Measurements from ENCODE around the gene KLF1. TPM values are rescaled to one million over a fixed set of nuclear protein-coding genes. Genes with fewer than 3 reads are reported as not detected.

Gene KLF1
- total RNA-seq, 1 donor from 2014 or later = 0.13 TPM

GRCh38 chr19:12838886-12839756, 47.9 kb downstream of the KLF1 start:
- no peak for DNase-seq (ENCODE audit: low read depth in 2 of 2)

- peak in 1 of 2 donors; percentile 32 for DNase-seq (ENCODE audit: low read depth in 2 of 2)
Measured at GRCh38 chr19:12838182-12838885, 48.7 kb downstream of the KLF1 start, which contains the start of gene MAST1. Gene MAST1, plus strand, starts transcription at chr19:12838515. Its CDS starts 58 bp downstream, at chr19:12838573.

- no peak for DNase-seq (ENCODE audit: low read depth in 2 of 2)
Measured at GRCh38 chr19:12837225-12837624, 49.8 kb downstream of the KLF1 start.

GRCh38 chr19:12836529-12836863, 50.5 kb downstream of the KLF1 start:
- DNase-seq (ENCODE audit: low read depth in 2 of 2) = no peak

GRCh38 chr19:12834976-12835757, 51.8 kb downstream of the KLF1 start:
- no peak for DNase-seq (ENCODE audit: low read depth in 2 of 2)

- DNase-seq (ENCODE audit: low read depth in 2 of 2) = no peak
Measured at GRCh38 chr19:12834566-12834943, 52.4 kb downstream of the KLF1 start, which contains the start of gene RTBDN. Gene RTBDN, minus strand, starts transcription at chr19:12834579. Its CDS starts 4,600 bp downstream, at chr19:12829979.

Other genes with a start within 250 kb of the KLF1 start
- 35.4 and 68.9 TPM in 2 replicates for gene MAN2B1, start 220.5 kb downstream of the KLF1 start, total RNA-seq
- 5.8 and 6.7 TPM in 2 replicates for gene WDR83, start 220.4 kb downstream of the KLF1 start, total RNA-seq
- 46.1 and 53.2 TPM in 2 replicates for gene DHPS, start 205.3 kb downstream of the KLF1 start, total RNA-seq
- gene GNG14, start 199.2 kb downstream of the KLF1 start, total RNA-seq = not detected in 2 replicates
- gene FBXW9, start 190.6 kb downstream of the KLF1 start, total RNA-seq = 6.2 and 9.0 TPM in 2 replicates
- 14.2 and 34.3 TPM in 2 replicates for gene TNPO2, start 163.3 kb downstream of the KLF1 start, total RNA-seq
- gene TRIR, start 152.5 kb downstream of the KLF1 start, total RNA-seq = 120 and 166 TPM in 2 replicates
- gene GET3, start 149.7 kb downstream of the KLF1 start, total RNA-seq = 82.2 and 92.3 TPM in 2 replicates
- not detected in 2 replicates for gene BEST2, start 135.4 kb downstream of the KLF1 start, total RNA-seq
- gene HOOK2, start 111.6 kb downstream of the KLF1 start, total RNA-seq = 6.2 and 12.0 TPM in 2 replicates
- gene JUNB, start 95.7 kb downstream of the KLF1 start, total RNA-seq = 71.4 and 164 TPM in 2 replicates
- 199 and 256 TPM in 2 replicates for gene PRDX2, start 85.4 kb downstream of the KLF1 start, total RNA-seq
- gene THSD8, start 85.1 kb downstream of the KLF1 start, total RNA-seq = not detected in 2 replicates
- 15.0 and 16.6 TPM in 2 replicates for gene RNASEH2A, start 80.6 kb downstream of the KLF1 start, total RNA-seq
- not detected in 2 replicates for gene RTBDN, start 52.6 kb downstream of the KLF1 start, total RNA-seq
- gene MAST1, start 48.7 kb downstream of the KLF1 start, total RNA-seq = 0.26 and 1.1 TPM in 2 replicates
- 19.1 and 33.5 TPM in 2 replicates for gene DNASE2, start 5.8 kb downstream of the KLF1 start, total RNA-seq
- gene GCDH, start 4.0 kb upstream of the KLF1 start, total RNA-seq = 18.9 and 20.4 TPM in 2 replicates
- gene SYCE2, start 32.1 kb upstream of the KLF1 start, total RNA-seq = 0.25 and 0.26 TPM in 2 replicates
- gene FARSA, start 46.5 kb upstream of the KLF1 start, total RNA-seq = 44.6 and 49.3 TPM in 2 replicates
- 1,348 and 1,401 TPM in 2 replicates for gene CALR, start 51.4 kb upstream of the KLF1 start, total RNA-seq
- gene RAD23A, start 58.7 kb upstream of the KLF1 start, total RNA-seq = 52.4 and 59.2 TPM in 2 replicates
- gene GADD45GIP1, start 70.0 kb upstream of the KLF1 start, total RNA-seq = 17.6 and 24.0 TPM in 2 replicates
- 0.25 and 0.26 TPM in 2 replicates for gene DAND5, start 82.4 kb upstream of the KLF1 start, total RNA-seq
- gene NFIX, start 108.3 kb upstream of the KLF1 start, total RNA-seq = 16.9 and 22.3 TPM in 2 replicates
- gene LYL1, start 215.7 kb upstream of the KLF1 start, total RNA-seq = 25.4 and 43.5 TPM in 2 replicates
- gene TRMT1, start 229.5 kb upstream of the KLF1 start, total RNA-seq = 20.3 and 26.2 TPM in 2 replicates
- gene NACC1, start 231.1 kb upstream of the KLF1 start, total RNA-seq = 36.2 and 46.7 TPM in 2 replicates